ENCODE data around the gene ST8SIA2. TPM values are rescaled to one million over a fixed set of nuclear protein-coding genes. Genes with fewer than 3 reads are reported as not detected.

Gene ST8SIA2
- total RNA-seq, 1 donor from 2014 or later: not detected

DNA sequence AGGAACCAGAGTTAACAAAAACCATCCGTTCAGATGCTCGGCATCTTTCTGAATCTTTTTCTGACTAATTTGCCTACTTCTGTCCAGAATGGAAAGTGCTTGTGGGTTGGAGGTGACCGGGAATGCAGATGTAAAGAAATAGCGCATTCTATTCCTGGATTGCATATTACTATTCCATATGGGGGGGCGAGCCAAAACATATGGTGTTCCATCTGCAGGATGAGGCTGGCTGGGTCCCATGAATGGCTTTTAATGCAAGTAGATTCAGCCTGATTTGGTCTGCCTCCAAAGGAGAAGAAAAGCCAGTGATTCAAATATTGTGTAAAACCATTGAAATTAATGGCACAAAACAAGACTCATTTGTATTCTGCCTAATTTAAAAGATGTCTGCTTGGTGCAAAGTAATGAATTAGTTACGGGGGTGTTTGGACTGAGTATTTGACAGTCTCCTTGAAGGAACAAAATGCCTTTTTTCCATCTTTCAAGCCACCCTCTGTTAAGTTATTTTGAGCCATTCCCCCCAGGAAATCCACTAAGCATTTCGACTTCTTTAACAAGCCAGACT is 99.0 kb downstream of the ST8SIA2 start:
- DNase-seq (ENCODE audit: low read depth, low spot score): no peak

GRCh38 chr15:92494806-92495336 is 101.2 kb downstream of the ST8SIA2 start:
- no peak for DNase-seq (ENCODE audit: low read depth, low spot score)

DNA sequence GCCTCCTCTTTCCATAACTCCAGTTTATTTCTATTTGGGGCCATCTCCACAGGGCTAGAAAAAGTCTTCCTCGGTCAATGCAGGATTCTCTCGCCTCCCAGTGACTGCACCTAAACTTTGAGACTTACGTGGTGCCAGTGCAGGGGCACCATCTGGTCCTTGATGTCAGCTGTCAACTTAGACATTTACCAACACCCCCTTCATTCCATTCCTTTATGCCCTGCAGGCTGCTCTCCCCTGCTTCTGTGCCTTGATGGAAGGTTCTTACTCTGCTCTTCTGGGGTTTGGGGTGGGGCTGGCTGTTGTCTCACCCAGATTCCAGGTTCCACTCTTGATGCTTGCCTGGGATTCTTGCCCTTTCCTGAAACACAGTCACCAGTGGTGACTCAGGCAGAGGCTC is 101.8 kb downstream of the ST8SIA2 start:
- DNase-seq (ENCODE audit: low read depth, low spot score): no peak

GRCh38 chr15:92499731-92500530 is 106.2 kb downstream of the ST8SIA2 start:
- no peak for DNase-seq (ENCODE audit: low read depth, low spot score)

GRCh38 chr15:92502336-92502735 is 108.7 kb downstream of the ST8SIA2 start:
- no peak for DNase-seq (ENCODE audit: low read depth, low spot score)

GRCh38 chr15:92502930-92503857 is 109.5 kb downstream of the ST8SIA2 start:
- DNase-seq (ENCODE audit: low read depth, low spot score): no peak

DNA sequence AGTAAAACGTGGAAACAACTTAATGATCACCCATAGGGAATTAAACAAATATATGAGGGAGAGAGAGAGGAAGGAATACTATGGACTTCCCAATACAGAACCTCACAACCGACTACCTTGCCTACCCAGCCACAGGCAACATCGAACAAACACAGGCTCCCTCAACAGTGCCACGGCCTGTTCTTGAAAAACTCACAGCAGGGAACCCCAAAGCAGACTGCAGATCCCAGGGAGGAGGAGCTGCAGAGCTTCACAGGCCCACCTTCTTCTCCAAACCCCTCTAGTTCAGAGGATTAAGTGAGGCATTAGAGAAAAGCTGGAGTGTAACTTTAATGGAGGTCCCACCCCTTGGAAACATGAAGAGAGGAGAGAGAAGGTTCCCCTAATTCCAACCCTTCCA is 110.2 kb downstream of the ST8SIA2 start:
- DNase-seq (ENCODE audit: low read depth, low spot score): no peak

DNA sequence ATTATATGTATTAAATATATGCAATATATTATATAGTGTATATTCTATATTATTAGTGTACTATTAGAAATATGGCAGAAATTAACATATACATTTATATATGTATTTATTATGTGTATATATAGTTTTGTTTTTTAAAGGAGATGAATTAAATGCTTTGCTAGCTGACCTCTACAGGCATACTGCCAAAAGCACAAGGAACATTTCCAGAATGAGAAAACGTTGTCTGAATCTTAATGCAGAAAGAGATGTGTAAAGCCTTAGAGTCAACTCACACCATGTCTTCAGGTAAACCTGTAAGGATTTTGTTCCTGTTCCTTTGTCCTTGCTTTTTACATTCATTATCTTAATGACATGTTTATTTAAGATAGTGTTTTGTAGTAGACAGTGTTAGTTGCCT is 111.9 kb downstream of the ST8SIA2 start:
- DNase-seq (ENCODE audit: low read depth, low spot score): no peak

GRCh38 chr15:92506506-92506905 is 112.8 kb downstream of the ST8SIA2 start:
- DNase-seq (ENCODE audit: low read depth, low spot score): no peak

GRCh38 chr15:92510163-92510882 is 116.6 kb downstream of the ST8SIA2 start:
- no peak for DNase-seq (ENCODE audit: low read depth, low spot score)
